Ovary (tissue), 9 donors: ENCODE measurements around the gene TSHZ2. TPM values are rescaled to one million over a fixed set of nuclear protein-coding genes. Genes with fewer than 3 reads are reported as not detected.
"Not testable (repeated sequence)": the region's sequence is repeated elsewhere in the genome, so short reads cannot be mapped to it uniquely, and the experiment has no call there.

Experiments used
- DNase-seq, 5 donors: peaks; one replicate each; pipeline ENCODE4 v3.0.0-alpha.2; 2019 to 2020
- H3K27ac ChIP-seq, 2 donors: fragments of 200-600 bp; one replicate each; pipeline versions ENCODE4 v1.5.1 to v1.8.0; 2019 to 2022
- H3K27me3 ChIP-seq: fragments of 200-600 bp; one replicate; pipeline ENCODE4 v1.8.0; 2022
- H3K36me3 ChIP-seq: fragments of 200-600 bp; sonication (generic); one replicate; pipeline ENCODE4 v1.5.1; 2019
- H3K4me1 ChIP-seq: one replicate; pipeline ENCODE4 v1.8.1; 2013; ENCODE audit warnings: mild to moderate bottlenecking, moderate library complexity; ENCODE audit not compliant: insufficient read depth
- H3K4me3 ChIP-seq: fragments of 200-600 bp; sonication (generic); one replicate; pipeline ENCODE4 v1.5.1; 2017
- H3K9me3 ChIP-seq, 2 donors: fragments of 200-600 bp in 1 of 2; sonication (generic) in 1 of 2; one replicate each; pipeline versions ENCODE4 v1.5.1 to v1.8.1; 2013 to 2019; ENCODE audit warnings: mild to moderate bottlenecking in 1 of 2, moderate library complexity in 1 of 2
- EP300 ChIP-seq: sonication (generic); formaldehyde crosslinking; IDR thresholded peaks from one replicate; pipeline ENCODE4 v1.6.1; 2017; ENCODE audit warnings: antibody characterized with exemption
- POLR2A ChIP-seq: fragments of 450-650 bp; IDR thresholded peaks from one replicate; pipeline ENCODE4 v1.6.1; 2017; ENCODE audit warnings: antibody characterized with exemption, mild to moderate bottlenecking, moderate library complexity
- WGBS, 3 donors: extraction: QIAGEN DNeasy Blood & Tissue Kit in 1 of 3; methylation state at CpG; one replicate each; pipeline versions ENCODE4 v1.1.5 to v1.1.7; 2013 to 2017; 5-methylcytosine and 5-hydroxymethylcytosine counted together
- intact Hi-C, 4 donors: fragments of 100-400 bp; cut with DNase I; formaldehyde crosslinking; loops; one replicate each; pipeline versions ENCODE4 v1.11.0 to v1.15.1; 2022 to 2023
- polyA plus RNA-seq, 2 donors: library from polyadenylated mRNA; stranded (reverse); fragments of 200-250 nt in 1 of 2; fragments of 350-450 nt in 1 of 2; fragmentation: Illumina TruSeq in 1 of 2; extraction: RNeasy Lipid Tissue Mini Kit (QIAGEN cat#74804) in 1 of 2; gene quantifications; one replicate each; pipeline ENCODE4 v1.2.3, GENCODE V29; 2013 to 2014
- total RNA-seq, 7 donors: library from RNA; depleted of rRNA in 2 of 7; stranded (reverse); fragments of >200 nt in 2 of 7; fragmentation: NEBNext Ultra II Directional in 3 of 7; extraction: Animal tissue kit (Norgen Biotek cat#: 25700) in 3 of 7; gene quantifications; one replicate each; pipeline versions ENCODE4 v1.1.0 to v1.2.4, GENCODE V29; 2016 to 2023
- TF ChIP-seq, protein P1 (sequence below), 3 donors: fragments of 450-650 bp in 2 of 3; fragments of 200-600 bp in 1 of 3; IDR thresholded peaks; one replicate each; pipeline versions ENCODE4 v1.5.1 to v1.8.0; 2016 to 2022; ENCODE audit warnings: antibody characterized with exemption in 3 of 3, mild to moderate bottlenecking in 1 of 3
- donor health status: DM: no; HTN: no; CAD: no; lungs with moderate emphysema.
- donor health status: DM: no; HTN: no; CAD: no.
- donor health status: Bipolar disorder and iron deficiency.
- donor health status: DM: yes; HTN: yes; CAD: no.
- donor health status: DM: no; HTN: no; CAD: no.
- donor health status: DM: yes; HTN: yes; CAD: no.

Gene TSHZ2
- total and polyA plus RNA-seq, 9 donors: 18.2 to 113 (median 40.2) TPM

DNA sequence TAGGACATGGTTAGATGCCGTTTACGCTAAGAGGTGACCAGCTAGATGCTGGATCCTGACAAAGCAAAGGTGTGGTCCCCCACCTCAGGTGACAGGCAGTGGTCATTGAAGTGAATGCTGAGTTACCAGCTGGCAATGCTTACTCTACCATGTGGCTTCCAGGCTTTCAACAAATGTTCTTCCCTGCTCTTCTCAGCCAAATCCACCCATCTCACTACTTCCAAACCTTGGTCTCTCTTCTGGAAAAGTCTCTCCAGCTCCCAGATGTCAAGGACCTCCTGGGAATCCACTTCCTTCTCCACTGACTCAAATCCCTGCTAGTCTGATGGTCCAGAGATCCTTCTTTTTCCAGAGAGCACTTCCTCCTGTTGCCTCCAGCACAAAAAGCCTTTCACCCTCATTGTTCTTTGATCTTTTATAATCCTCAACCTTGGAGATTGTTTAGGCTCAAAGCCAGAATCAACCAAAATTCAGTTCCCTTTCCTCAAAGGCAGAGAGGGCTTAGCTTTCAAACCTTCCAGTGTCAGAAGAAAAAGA lies 393.4 kb downstream of the TSHZ2 start:
- WGBS, 3 donors: 86 to 99% (median 97%) methylated on average over 2 of the region's 2 CpGs
- Histone ChIP-seq H3K4me3 (no peak overlapping the region), H3K27me3 (no peaks in the 10 kb centered on the region), H3K27ac (no peak overlapping the region), H3K4me1 (no peaks in the 10 kb centered on the region), H3K36me3 (no peaks in the 10 kb centered on the region), H3K9me3 (no peaks in the 10 kb centered on the region)
- no peak for DNase-seq
- TF ChIP-seq POLR2A: no peak
- TF ChIP-seq, protein P1, sequence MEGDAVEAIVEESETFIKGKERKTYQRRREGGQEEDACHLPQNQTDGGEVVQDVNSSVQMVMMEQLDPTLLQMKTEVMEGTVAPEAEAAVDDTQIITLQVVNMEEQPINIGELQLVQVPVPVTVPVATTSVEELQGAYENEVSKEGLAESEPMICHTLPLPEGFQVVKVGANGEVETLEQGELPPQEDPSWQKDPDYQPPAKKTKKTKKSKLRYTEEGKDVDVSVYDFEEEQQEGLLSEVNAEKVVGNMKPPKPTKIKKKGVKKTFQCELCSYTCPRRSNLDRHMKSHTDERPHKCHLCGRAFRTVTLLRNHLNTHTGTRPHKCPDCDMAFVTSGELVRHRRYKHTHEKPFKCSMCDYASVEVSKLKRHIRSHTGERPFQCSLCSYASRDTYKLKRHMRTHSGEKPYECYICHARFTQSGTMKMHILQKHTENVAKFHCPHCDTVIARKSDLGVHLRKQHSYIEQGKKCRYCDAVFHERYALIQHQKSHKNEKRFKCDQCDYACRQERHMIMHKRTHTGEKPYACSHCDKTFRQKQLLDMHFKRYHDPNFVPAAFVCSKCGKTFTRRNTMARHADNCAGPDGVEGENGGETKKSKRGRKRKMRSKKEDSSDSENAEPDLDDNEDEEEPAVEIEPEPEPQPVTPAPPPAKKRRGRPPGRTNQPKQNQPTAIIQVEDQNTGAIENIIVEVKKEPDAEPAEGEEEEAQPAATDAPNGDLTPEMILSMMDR (IDR thresholded peaks at IDR 0.05): no peak
- TF ChIP-seq EP300: no peak
- intact Hi-C loops: no loop called here

DNA sequence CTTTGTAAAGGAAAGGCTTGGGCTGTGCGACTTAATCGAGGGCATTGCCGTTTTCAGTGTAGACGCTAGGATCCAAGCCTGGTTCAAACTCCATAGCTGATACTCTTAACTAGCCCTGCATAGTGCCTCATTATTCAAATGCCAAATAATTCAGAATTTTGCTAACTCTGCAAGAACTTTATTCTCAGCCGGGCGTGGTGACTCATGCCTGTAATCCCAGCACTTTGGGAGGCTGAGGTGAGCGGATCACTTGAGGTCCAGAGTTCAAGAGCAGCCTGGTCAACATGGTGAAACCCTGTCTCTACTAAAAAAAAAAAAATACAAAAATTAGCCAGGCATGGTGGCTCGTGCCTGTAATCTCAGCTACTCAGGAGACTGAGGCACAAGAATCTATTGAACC lies 394.8 kb downstream of the TSHZ2 start:
- intact Hi-C loops: not testable (repeated sequence)
- WGBS, 3 donors: 90 to 92% (median 92%) methylated on average over 8 of the region's 8 CpGs

DNA sequence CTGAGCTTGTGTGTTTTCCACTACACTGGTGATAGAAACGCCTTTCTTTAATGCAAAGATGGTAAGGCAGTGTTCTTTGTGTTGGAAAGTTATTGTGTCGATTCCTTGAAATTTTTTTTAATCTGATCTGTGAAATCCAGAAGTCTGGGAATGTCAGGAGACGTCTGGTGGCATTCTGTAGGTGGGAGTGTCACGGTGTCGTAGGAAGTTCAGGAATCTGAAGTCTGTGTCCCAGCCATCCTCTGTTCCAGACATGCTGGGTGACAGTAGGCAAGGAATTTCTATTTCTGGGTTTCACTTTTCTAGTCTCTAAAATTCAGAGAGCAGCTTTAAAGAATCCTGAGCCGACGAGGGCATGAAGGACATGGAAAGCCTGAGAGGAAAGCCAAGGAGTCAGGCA lies 397.7 kb downstream of the TSHZ2 start:
- Histone ChIP-seq H3K4me1 (no peaks in the 10 kb centered on the region), H3K9me3 (no peaks in the 10 kb centered on the region), H3K36me3 (no peaks in the 10 kb centered on the region), H3K27ac (no peak overlapping the region), H3K4me3 (no peak overlapping the region), H3K27me3 (no peaks in the 10 kb centered on the region)
- intact Hi-C loops: no loop called here
- TF ChIP-seq EP300: no peak
- TF ChIP-seq, protein P1 (IDR thresholded peaks at IDR 0.05): no peak
- no peak for TF ChIP-seq POLR2A
- DNase-seq: no peak
- WGBS, 3 donors: 86 to 89% (median 88%) methylated on average over 7 of the region's 7 CpGs

More for the DNA sequence above, 394.8 kb downstream of the TSHZ2 start:
- H3K27me3 ChIP-seq, H3K4me1 ChIP-seq, DNase-seq, H3K27ac ChIP-seq, H3K4me3 ChIP-seq, H3K9me3 ChIP-seq, H3K36me3 ChIP-seq: not testable (repeated sequence)

DNA sequence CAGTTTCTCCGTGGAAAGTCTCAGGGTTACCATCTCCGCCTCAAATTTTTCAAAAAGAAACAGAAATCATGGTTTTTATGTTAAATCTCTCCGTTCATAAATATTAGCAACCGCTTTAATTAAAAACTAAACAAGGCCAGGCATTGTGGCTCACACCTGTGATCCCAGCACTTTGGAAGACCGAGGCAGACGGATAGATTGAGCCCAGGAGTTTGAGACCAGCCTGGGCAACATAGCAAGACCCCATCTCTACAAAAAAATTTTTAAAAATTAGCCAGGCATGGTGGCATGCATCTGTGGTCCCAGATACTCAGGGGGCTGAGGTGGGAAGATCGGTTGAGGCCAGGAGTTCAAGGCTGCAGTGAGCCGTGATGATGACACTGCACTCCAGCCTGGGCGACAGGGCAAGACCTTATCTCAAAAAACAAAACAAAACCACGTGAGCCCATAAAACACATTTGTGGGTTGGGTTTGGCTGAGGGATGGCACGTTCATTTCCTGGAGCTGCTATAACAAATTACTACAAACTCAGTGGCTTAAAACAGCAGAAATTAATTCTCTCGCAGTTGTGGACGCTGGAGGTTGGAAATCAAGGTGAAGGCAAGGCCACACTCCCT lies 398.3 kb downstream of the TSHZ2 start:
- no peak for TF ChIP-seq POLR2A
- no peak for TF ChIP-seq EP300
- TF ChIP-seq, protein P1 (IDR thresholded peaks at IDR 0.05): no peak
- no peak for DNase-seq
- Histone ChIP-seq H3K27me3 (no peaks in the 10 kb centered on the region), H3K4me1 (no peaks in the 10 kb centered on the region), H3K36me3 (no peaks in the 10 kb centered on the region), H3K9me3 (no peaks in the 10 kb centered on the region), H3K4me3 (no peak overlapping the region), H3K27ac (no peak overlapping the region)
- WGBS, 3 donors: 75 to 82% (median 80%) methylated on average over 13 of the region's 13 CpGs
- intact Hi-C loops: no loop called here

DNA sequence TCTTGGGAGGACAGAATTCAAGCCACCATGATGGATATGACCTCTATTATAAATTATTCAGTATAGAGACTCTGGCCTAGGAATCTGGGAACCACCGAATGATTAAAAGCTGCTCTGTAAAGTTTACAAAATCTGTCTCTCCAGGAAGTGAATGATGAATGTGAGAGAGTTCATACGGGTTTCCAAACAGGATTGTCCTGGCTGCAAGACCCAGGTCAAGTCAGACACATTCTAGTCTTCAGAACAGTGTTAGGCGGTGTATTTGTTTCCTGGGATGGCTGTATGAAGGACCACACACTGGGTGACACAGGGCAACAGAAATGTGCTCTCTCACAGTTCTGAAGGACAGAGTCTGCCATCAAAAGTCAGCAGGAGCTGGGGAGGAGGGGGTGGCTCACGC lies 399.1 kb downstream of the TSHZ2 start:
- Histone ChIP-seq H3K36me3 (no peaks in the 10 kb centered on the region), H3K27ac (no peak overlapping the region), H3K9me3 (no peaks in the 10 kb centered on the region), H3K27me3 (no peaks in the 10 kb centered on the region), H3K4me3 (no peak overlapping the region), H3K4me1 (no peaks in the 10 kb centered on the region)
- 70 to 79% (median 78%) methylated on average over 4 of the region's 4 CpGs for WGBS, 3 donors
- intact Hi-C loops: no loop called here
- TF ChIP-seq, protein P1 (IDR thresholded peaks at IDR 0.05): no peak
- TF ChIP-seq EP300: no peak
- TF ChIP-seq POLR2A: no peak
- no peak for DNase-seq
